ENCODE results near the gene ADAMTS17. TPM values are rescaled to one million over a fixed set of nuclear protein-coding genes. Genes with fewer than 3 reads are reported as not detected.

Gene ADAMTS17
- total RNA-seq, 1 donor from 2014 or later: 6.2 TPM

GRCh38 chr15:100056411-100057072, 285.2 kb downstream of the ADAMTS17 start:
- no peak for TF ChIP-seq CTCF (IDR thresholded peaks at IDR 0.05)
- ATAC-seq (no peak), DNase-seq (no peak)
- Histone ChIP-seq H3K27me3 (no peaks in the 10 kb centered on the region), H3K9me3 (no peaks in the 10 kb centered on the region), H3K4me1 (peaks cover 7% of the 10 kb centered on the region), H3K36me3 (no peaks in the 10 kb centered on the region), H3K4me3 (no peak overlapping the region), H3K27ac (no peak overlapping the region)
- intact Hi-C loops (cut with DNase I): no loop called here

GRCh38 chr15:100055821-100056220, 286.0 kb downstream of the ADAMTS17 start:
- no peaks in the 10 kb centered on the region for H3K27me3 ChIP-seq
- intact Hi-C loops (cut with DNase I): no loop called here
- ATAC-seq (no peak), DNase-seq (no peak)
- H3K9me3 ChIP-seq: no peaks in the 10 kb centered on the region
- TF ChIP-seq CTCF (IDR thresholded peaks at IDR 0.05): no peak
- H3K36me3 ChIP-seq: no peaks in the 10 kb centered on the region
- no peak overlapping the region for H3K4me3 ChIP-seq
- H3K27ac ChIP-seq: no peak overlapping the region
- peaks cover 7% of the 10 kb centered on the region for H3K4me1 ChIP-seq

DNA sequence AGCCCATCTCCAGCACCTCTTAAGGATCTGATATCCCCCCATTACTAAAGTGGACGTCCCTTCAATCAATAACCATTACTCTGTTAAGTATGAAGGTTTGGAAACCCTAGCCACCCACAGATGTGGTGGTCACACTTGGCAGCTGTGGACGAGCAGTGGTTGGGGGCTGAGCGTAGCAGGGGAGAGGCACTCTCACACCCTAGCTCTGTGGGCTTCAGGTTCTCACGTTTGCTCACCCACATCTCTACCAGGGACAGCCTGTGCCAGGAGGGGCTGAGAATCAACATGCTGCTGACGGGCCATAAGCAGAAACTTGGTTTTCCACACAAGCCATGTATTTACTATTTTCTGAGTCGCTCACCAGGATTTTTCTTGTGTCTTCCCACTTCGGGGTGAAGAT, 287.2 kb downstream of the ADAMTS17 start:
- intact Hi-C loops (cut with DNase I): no loop called here
- Histone ChIP-seq H3K4me3 (no peak overlapping the region), H3K9me3 (no peaks in the 10 kb centered on the region), H3K36me3 (no peaks in the 10 kb centered on the region), H3K4me1 (no peaks in the 10 kb centered on the region), H3K27ac (no peak overlapping the region), H3K27me3 (no peaks in the 10 kb centered on the region)
- DNase-seq (no peak), ATAC-seq (no peak)
- no peak for TF ChIP-seq CTCF (IDR thresholded peaks at IDR 0.05)

- Histone ChIP-seq H3K27ac (no peak overlapping the region), H3K9me3 (no peaks in the 10 kb centered on the region), H3K27me3 (no peaks in the 10 kb centered on the region), H3K4me1 (no peaks in the 10 kb centered on the region), H3K36me3 (no peaks in the 10 kb centered on the region), H3K4me3 (no peak overlapping the region)
- no peak for DNase-seq
- TF ChIP-seq CTCF (IDR thresholded peaks at IDR 0.05): no peak
- intact Hi-C loops (cut with DNase I): no loop called here
- ATAC-seq: no peak
These were observed 288.2 kb downstream of the ADAMTS17 start for GRCh38 chr15:100053474-100054121.

DNA sequence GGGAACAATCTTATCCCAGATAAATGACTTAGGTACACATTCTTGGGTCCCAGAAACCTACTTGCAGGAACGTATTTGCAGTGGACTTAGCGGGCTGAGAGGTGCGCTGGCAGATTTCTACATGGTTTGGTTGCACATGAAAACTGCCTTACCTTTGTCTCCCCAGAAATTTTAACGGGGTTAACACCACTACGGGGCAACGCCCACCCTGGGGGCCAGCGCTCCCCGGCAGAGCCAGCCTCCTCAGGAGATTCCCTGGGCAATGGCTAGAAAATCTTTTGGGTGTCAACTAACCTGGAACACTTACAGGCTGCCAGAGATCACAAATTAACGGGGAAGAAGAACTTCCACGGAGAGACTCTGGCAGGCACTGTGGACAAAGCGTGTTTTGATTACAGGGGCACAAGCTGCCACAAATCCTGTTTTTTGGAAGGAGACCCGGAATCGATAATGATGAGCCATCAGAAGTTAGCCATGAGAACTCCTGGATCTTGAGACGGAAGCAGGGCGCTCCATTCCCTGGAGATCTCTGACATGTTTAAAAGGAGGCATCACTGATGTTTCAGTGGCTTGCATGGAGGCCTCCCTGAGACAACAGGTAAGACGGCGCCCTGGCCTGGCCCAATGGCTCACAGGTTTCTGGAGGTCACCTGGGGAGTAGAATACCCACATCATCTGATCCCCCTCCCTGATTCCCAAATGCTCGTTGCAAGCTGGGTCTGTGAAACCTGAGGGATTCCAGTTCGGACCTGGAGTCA, 288.9 kb downstream of the ADAMTS17 start:
- TF ChIP-seq CTCF (IDR thresholded peaks at IDR 0.05): no peak
- intact Hi-C loops (cut with DNase I): no loop called here
- DNase-seq: no peak

More for the DNA sequence above, 288.9 kb downstream of the ADAMTS17 start:
- ATAC-seq: no peak
- Histone ChIP-seq H3K36me3 (no peaks in the 10 kb centered on the region), H3K27ac (no peak overlapping the region), H3K4me1 (no peaks in the 10 kb centered on the region), H3K4me3 (no peak overlapping the region), H3K9me3 (no peaks in the 10 kb centered on the region), H3K27me3 (no peaks in the 10 kb centered on the region)
